DOHH2 (cell line): ENCODE results near the gene TIGAR.

Experiments used
- CTCF ChIP-seq: fragments of 200-600 bp; sonication (generic); IDR thresholded peaks from one replicate; pipeline ENCODE4 v1.5.1; 2014; ENCODE audit warnings: antibody characterized with exemption, mild to moderate bottlenecking, low read depth, low read length; ENCODE audit not compliant: poor library complexity, severe bottlenecking
- EZH2phosphoT487 ChIP-seq: fragments of 200-600 bp; sonication (generic); IDR thresholded peaks from 2 replicates; pipeline ENCODE4 v1.6.1; 2017; ENCODE audit warnings: borderline replicate concordance, mild to moderate bottlenecking, antibody characterized with exemption, low read length, moderate library complexity, mixed read lengths

- no peak for TF ChIP-seq CTCF
- no peak for TF ChIP-seq EZH2phosphoT487
Measured at GRCh38 chr12:4311776-4312175, 9.2 kb upstream of the TIGAR start.
